ENCODE results near the gene RUFY2.

The RUFY2 gene

GRCh38 chr10:68406111-68406814 lies 814 bp downstream of the RUFY2 start:
- Histone ChIP-seq H2AFZ (ENCODE audit: low read depth) (peak overlapping the region; percentile 90), H3K4me1 (ENCODE audit: low read depth, poor library complexity, severe bottlenecking) (peaks cover 15% of the 10 kb centered on the region), H3K79me2 (ENCODE audit: insufficient read depth, low read depth) (peaks cover 38% of the 10 kb centered on the region), H3K4me3 (IDR thresholded peaks at IDR 0.05; ENCODE audit: insufficient read depth, low read depth, low read length) (peak overlapping the region; percentile 43), H3K9ac (peak overlapping the region; percentile 84), H4K20me1 (ENCODE audit: insufficient read depth) (no peaks in the 10 kb centered on the region), H3K4me2 (peak overlapping the region; percentile 69), H3K27ac (peak overlapping the region; percentile 35; the same call in 1 of the 2 replicates), H3K27me3 (ENCODE audit: insufficient read depth, low read depth) (no peaks in the 10 kb centered on the region), H3K36me3 (ENCODE audit: insufficient read depth) (no peaks in the 10 kb centered on the region)
- TF ChIP-seq, protein P1, sequence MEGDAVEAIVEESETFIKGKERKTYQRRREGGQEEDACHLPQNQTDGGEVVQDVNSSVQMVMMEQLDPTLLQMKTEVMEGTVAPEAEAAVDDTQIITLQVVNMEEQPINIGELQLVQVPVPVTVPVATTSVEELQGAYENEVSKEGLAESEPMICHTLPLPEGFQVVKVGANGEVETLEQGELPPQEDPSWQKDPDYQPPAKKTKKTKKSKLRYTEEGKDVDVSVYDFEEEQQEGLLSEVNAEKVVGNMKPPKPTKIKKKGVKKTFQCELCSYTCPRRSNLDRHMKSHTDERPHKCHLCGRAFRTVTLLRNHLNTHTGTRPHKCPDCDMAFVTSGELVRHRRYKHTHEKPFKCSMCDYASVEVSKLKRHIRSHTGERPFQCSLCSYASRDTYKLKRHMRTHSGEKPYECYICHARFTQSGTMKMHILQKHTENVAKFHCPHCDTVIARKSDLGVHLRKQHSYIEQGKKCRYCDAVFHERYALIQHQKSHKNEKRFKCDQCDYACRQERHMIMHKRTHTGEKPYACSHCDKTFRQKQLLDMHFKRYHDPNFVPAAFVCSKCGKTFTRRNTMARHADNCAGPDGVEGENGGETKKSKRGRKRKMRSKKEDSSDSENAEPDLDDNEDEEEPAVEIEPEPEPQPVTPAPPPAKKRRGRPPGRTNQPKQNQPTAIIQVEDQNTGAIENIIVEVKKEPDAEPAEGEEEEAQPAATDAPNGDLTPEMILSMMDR (conservative IDR thresholded peaks at IDR 0.05; ENCODE audit: low read depth, low read length): no peak

DNA sequence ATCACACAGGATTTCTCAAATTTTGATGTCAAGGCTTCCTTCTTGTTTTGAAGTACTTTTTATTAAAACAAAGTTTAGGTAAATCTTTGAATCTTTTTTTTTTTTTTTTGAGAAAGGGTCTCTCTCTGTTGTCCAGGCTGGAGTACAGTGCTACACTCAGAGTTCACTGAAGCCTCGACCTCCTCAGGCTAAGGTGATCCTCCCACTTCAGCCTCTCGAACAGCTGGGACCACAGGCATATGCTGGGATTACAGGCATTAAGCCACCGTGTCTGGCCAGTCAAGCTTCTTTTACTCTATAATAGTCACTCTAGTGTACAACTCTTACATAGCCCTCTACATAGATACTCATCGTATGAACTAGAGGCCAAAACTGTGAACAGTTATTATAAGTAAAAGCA lies 3.4 kb downstream of the RUFY2 start:
- H3K27me3 ChIP-seq (ENCODE audit: insufficient read depth, low read depth): no peaks in the 10 kb centered on the region
- H3K4me3 ChIP-seq (IDR thresholded peaks at IDR 0.05; ENCODE audit: insufficient read depth, low read depth, low read length): no peak overlapping the region
- H3K9ac ChIP-seq: no peak overlapping the region
- H3K4me2 ChIP-seq: no peak overlapping the region
- H4K20me1 ChIP-seq (ENCODE audit: insufficient read depth): no peaks in the 10 kb centered on the region
- H3K79me2 ChIP-seq (ENCODE audit: insufficient read depth, low read depth): peaks cover 38% of the 10 kb centered on the region
- H3K36me3 ChIP-seq (ENCODE audit: insufficient read depth): no peaks in the 10 kb centered on the region
- no peak overlapping the region for H2AFZ ChIP-seq (ENCODE audit: low read depth)
- TF ChIP-seq, protein P1 (conservative IDR thresholded peaks at IDR 0.05; ENCODE audit: low read depth, low read length): no peak
- no peak overlapping the region for H3K27ac ChIP-seq
- H3K4me1 ChIP-seq (ENCODE audit: low read depth, poor library complexity, severe bottlenecking): peaks cover 15% of the 10 kb centered on the region

DNA sequence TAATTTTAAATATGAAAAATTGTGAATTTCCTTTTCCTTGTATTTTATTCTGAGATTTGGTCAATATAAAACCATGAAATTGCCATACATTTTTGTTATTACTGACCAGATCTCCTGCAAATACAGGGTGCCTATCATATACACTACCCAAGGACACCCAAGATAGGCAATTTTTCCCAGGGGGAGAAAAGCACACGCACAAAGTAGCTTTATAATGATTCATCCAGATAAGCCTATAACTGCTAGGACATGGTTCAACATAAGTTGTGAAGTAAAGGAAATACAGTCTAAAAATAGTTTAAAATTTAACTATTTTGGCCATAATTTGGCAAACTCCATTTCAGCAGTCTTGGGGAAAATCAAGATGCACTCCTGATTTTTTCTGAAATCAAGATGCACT lies 4.8 kb downstream of the RUFY2 start:
- no peak overlapping the region for H2AFZ ChIP-seq (ENCODE audit: low read depth)
- H4K20me1 ChIP-seq (ENCODE audit: insufficient read depth): no peaks in the 10 kb centered on the region
- H3K36me3 ChIP-seq (ENCODE audit: insufficient read depth): no peaks in the 10 kb centered on the region
- peaks cover 38% of the 10 kb centered on the region for H3K79me2 ChIP-seq (ENCODE audit: insufficient read depth, low read depth)
- no peak overlapping the region for H3K9ac ChIP-seq
- no peak overlapping the region for H3K4me2 ChIP-seq
- H3K4me3 ChIP-seq (IDR thresholded peaks at IDR 0.05; ENCODE audit: insufficient read depth, low read depth, low read length): no peak overlapping the region
- TF ChIP-seq, protein P1 (conservative IDR thresholded peaks at IDR 0.05; ENCODE audit: low read depth, low read length): no peak
- H3K27ac ChIP-seq: no peak overlapping the region
- peaks cover 9% of the 10 kb centered on the region for H3K4me1 ChIP-seq (ENCODE audit: low read depth, poor library complexity, severe bottlenecking)
- H3K27me3 ChIP-seq (ENCODE audit: insufficient read depth, low read depth): no peaks in the 10 kb centered on the region

DNA sequence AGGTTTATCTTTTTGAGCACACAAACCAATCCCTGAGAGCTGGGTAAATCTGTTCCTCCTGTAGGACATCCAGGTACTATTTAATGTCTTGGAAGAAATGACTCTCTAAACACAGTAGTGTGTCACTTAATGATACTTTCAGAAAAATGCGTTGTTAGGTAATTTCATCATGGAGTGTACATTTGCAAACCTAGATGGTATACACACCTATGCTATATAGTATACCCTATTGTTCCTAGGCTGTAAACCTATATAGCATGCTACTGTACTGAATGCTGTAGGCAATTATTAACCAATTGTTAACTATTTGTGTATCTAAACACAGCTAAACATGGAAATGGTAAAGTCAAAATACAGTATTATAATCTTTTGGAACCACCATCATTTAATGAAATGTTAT lies 10.1 kb downstream of the RUFY2 start:
- H3K27ac ChIP-seq: no peak overlapping the region
- no peak overlapping the region for H3K4me2 ChIP-seq
- no peak overlapping the region for H3K9ac ChIP-seq
- no peaks in the 10 kb centered on the region for H4K20me1 ChIP-seq (ENCODE audit: insufficient read depth)
- H2AFZ ChIP-seq (ENCODE audit: low read depth): no peak overlapping the region
- no peaks in the 10 kb centered on the region; the same call in 1 of the 2 replicates for H3K36me3 ChIP-seq (ENCODE audit: insufficient read depth)
- no peaks in the 10 kb centered on the region for H3K27me3 ChIP-seq (ENCODE audit: insufficient read depth, low read depth)
- no peaks in the 10 kb centered on the region for H3K79me2 ChIP-seq (ENCODE audit: insufficient read depth, low read depth)
- no peaks in the 10 kb centered on the region for H3K4me1 ChIP-seq (ENCODE audit: low read depth, poor library complexity, severe bottlenecking)
- H3K4me3 ChIP-seq (IDR thresholded peaks at IDR 0.05; ENCODE audit: insufficient read depth, low read depth, low read length): no peak overlapping the region
- TF ChIP-seq, protein P1 (conservative IDR thresholded peaks at IDR 0.05; ENCODE audit: low read depth, low read length): no peak
